Transverse colon (tissue), 3 donors: ENCODE data around the gene TUBA3C.

ENCODE experiments used
- CTCF ChIP-seq, 5 experiments: fragments of 200-600 bp in 3 of 5; fragments of 450-650 bp in 2 of 5; sonication (generic) in 3 of 5; IDR thresholded peaks; 1 replicate in 2 of 5; 2 replicates in 3 of 5; pipeline ENCODE4 v1.5.1; 2016 to 2017; ENCODE audit warnings: antibody characterized with exemption in 5 of 5, inconsistent platforms in 3 of 5, mild to moderate bottlenecking in 2 of 5, moderate library complexity in 1 of 5
- EP300 ChIP-seq: sonication (generic); formaldehyde crosslinking; IDR thresholded peaks from one replicate; pipeline ENCODE4 v1.6.1; 2017; ENCODE audit warnings: antibody characterized with exemption, low read depth
- POLR2A ChIP-seq: fragments of 450-650 bp; IDR thresholded peaks from one replicate; pipeline ENCODE4 v1.6.1; 2016; ENCODE audit warnings: antibody characterized with exemption, mild to moderate bottlenecking, moderate library complexity

- TF ChIP-seq EP300, result no peak
- TF ChIP-seq CTCF (IDR thresholded peaks at IDR 0.05), result no peak
- TF ChIP-seq POLR2A, result no peak
These were observed 2.6 kb upstream of the TUBA3C start for GRCh38 chr13:19184176-19184575.
